Ovary (tissue), 9 donors: ENCODE measurements around the gene TNFAIP3. TPM values are rescaled to one million over a fixed set of nuclear protein-coding genes. Genes with fewer than 3 reads are reported as not detected.

ENCODE experiments used
- DNase-seq, 5 donors: peaks; one replicate each; pipeline ENCODE4 v3.0.0-alpha.2; 2019 to 2020
- H3K27ac ChIP-seq, 2 donors: fragments of 200-600 bp; one replicate each; pipeline versions ENCODE4 v1.5.1 to v1.8.0; 2019 to 2022
- H3K27me3 ChIP-seq: fragments of 200-600 bp; one replicate; pipeline ENCODE4 v1.8.0; 2022
- H3K36me3 ChIP-seq: fragments of 200-600 bp; sonication (generic); one replicate; pipeline ENCODE4 v1.5.1; 2019
- H3K4me1 ChIP-seq: one replicate; pipeline ENCODE4 v1.8.1; 2013; ENCODE audit warnings: mild to moderate bottlenecking, moderate library complexity; ENCODE audit not compliant: insufficient read depth
- H3K4me3 ChIP-seq: fragments of 200-600 bp; sonication (generic); one replicate; pipeline ENCODE4 v1.5.1; 2017
- H3K9me3 ChIP-seq, 2 donors: fragments of 200-600 bp in 1 of 2; sonication (generic) in 1 of 2; one replicate each; pipeline versions ENCODE4 v1.5.1 to v1.8.1; 2013 to 2019; ENCODE audit warnings: mild to moderate bottlenecking in 1 of 2, moderate library complexity in 1 of 2
- CTCF ChIP-seq, 3 donors: fragments of 450-650 bp in 2 of 3; fragments of 200-600 bp in 1 of 3; IDR thresholded peaks; one replicate each; pipeline versions ENCODE4 v1.5.1 to v1.8.0; 2016 to 2022; ENCODE audit warnings: antibody characterized with exemption in 3 of 3, mild to moderate bottlenecking in 1 of 3
- EP300 ChIP-seq: sonication (generic); formaldehyde crosslinking; IDR thresholded peaks from one replicate; pipeline ENCODE4 v1.6.1; 2017; ENCODE audit warnings: antibody characterized with exemption
- POLR2A ChIP-seq: fragments of 450-650 bp; IDR thresholded peaks from one replicate; pipeline ENCODE4 v1.6.1; 2017; ENCODE audit warnings: antibody characterized with exemption, mild to moderate bottlenecking, moderate library complexity
- WGBS, 3 donors: extraction: QIAGEN DNeasy Blood & Tissue Kit in 1 of 3; methylation state at CpG; one replicate each; pipeline versions ENCODE4 v1.1.5 to v1.1.7; 2013 to 2017; 5-methylcytosine and 5-hydroxymethylcytosine counted together
- intact Hi-C, 4 donors: fragments of 100-400 bp; cut with DNase I; formaldehyde crosslinking; loops; one replicate each; pipeline versions ENCODE4 v1.11.0 to v1.15.1; 2022 to 2023
- polyA plus RNA-seq, 2 donors: library from polyadenylated mRNA; stranded (reverse); fragments of 200-250 nt in 1 of 2; fragments of 350-450 nt in 1 of 2; fragmentation: Illumina TruSeq in 1 of 2; extraction: RNeasy Lipid Tissue Mini Kit (QIAGEN cat#74804) in 1 of 2; gene quantifications; one replicate each; pipeline ENCODE4 v1.2.3, GENCODE V29; 2013 to 2014
- total RNA-seq, 7 donors: library from RNA; depleted of rRNA in 2 of 7; stranded (reverse); fragments of >200 nt in 2 of 7; fragmentation: NEBNext Ultra II Directional in 3 of 7; extraction: Animal tissue kit (Norgen Biotek cat#: 25700) in 3 of 7; gene quantifications; one replicate each; pipeline versions ENCODE4 v1.1.0 to v1.2.4, GENCODE V29; 2016 to 2023
- donor health status: DM: no; HTN: no; CAD: no; lungs with moderate emphysema.
- donor health status: DM: no; HTN: no; CAD: no.
- donor health status: Bipolar disorder and iron deficiency.
- donor health status: DM: yes; HTN: yes; CAD: no.
- donor health status: DM: no; HTN: no; CAD: no.
- donor health status: DM: yes; HTN: yes; CAD: no.

The TNFAIP3 gene
- total and polyA plus RNA-seq, 9 donors: 35.4 to 206 (median 96.6) TPM

- WGBS, 3 donors: 87 to 92% (median 92%) methylated on average over 3 of the region's 3 CpGs
- Histone ChIP-seq H3K27me3 (no peaks in the 10 kb centered on the region), H3K9me3 (no peaks in the 10 kb centered on the region), H3K27ac (no peak overlapping the region), H3K36me3 (no peaks in the 10 kb centered on the region), H3K4me3 (no peak overlapping the region), H3K4me1 (no peaks in the 10 kb centered on the region)
- intact Hi-C loops: no loop called here
- no peak for DNase-seq
- TF ChIP-seq CTCF (IDR thresholded peaks at IDR 0.05): no peak
- TF ChIP-seq POLR2A: no peak
- TF ChIP-seq EP300: no peak
These were observed 14.7 kb upstream of the TNFAIP3 start for GRCh38 chr6:137852346-137852745.

GRCh38 chr6:137852811-137853210 is 14.2 kb upstream of the TNFAIP3 start:
- DNase-seq: no peak
- H3K4me3 ChIP-seq: no peak overlapping the region
- no peak for TF ChIP-seq POLR2A
- TF ChIP-seq EP300: no peak
- TF ChIP-seq CTCF (IDR thresholded peaks at IDR 0.05): no peak
- no peak overlapping the region for H3K27ac ChIP-seq
- no peaks in the 10 kb centered on the region for H3K27me3 ChIP-seq
- H3K36me3 ChIP-seq: no peaks in the 10 kb centered on the region
- intact Hi-C loops: no loop called here
- WGBS, 3 donors: 98 to 100% (median 99%) methylated on average over 1 of the region's 1 CpG
- no peaks in the 10 kb centered on the region for H3K9me3 ChIP-seq
- H3K4me1 ChIP-seq: no peaks in the 10 kb centered on the region

GRCh38 chr6:137853569-137854213 is 13.4 kb upstream of the TNFAIP3 start:
- Histone ChIP-seq H3K27ac (no peak overlapping the region), H3K9me3 (no peaks in the 10 kb centered on the region), H3K36me3 (no peaks in the 10 kb centered on the region), H3K27me3 (no peaks in the 10 kb centered on the region), H3K4me3 (no peak overlapping the region), H3K4me1 (no peaks in the 10 kb centered on the region)
- 92% methylated on average over 7 of the region's 7 CpGs for WGBS, 3 donors
- intact Hi-C loops: no loop called here
- DNase-seq: no peak
- TF ChIP-seq CTCF (IDR thresholded peaks at IDR 0.05): no peak
- no peak for TF ChIP-seq POLR2A
- TF ChIP-seq EP300: no peak

- Histone ChIP-seq H3K27ac (no peak overlapping the region), H3K4me1 (no peaks in the 10 kb centered on the region), H3K36me3 (no peaks in the 10 kb centered on the region), H3K9me3 (no peaks in the 10 kb centered on the region), H3K27me3 (no peaks in the 10 kb centered on the region), H3K4me3 (no peak overlapping the region)
- WGBS, 3 donors: 94 to 98% (median 94%) methylated on average over 2 of the region's 2 CpGs
- intact Hi-C loops: no loop called here
- DNase-seq: no peak
- TF ChIP-seq POLR2A (no peak), CTCF (IDR thresholded peaks at IDR 0.05) (no peak), EP300 (no peak)
These were observed 10.7 kb upstream of the TNFAIP3 start for GRCh38 chr6:137856138-137856898.
